Prostate gland (tissue), 2 donors: ENCODE measurements around the gene ROBO1. TPM values are rescaled to one million over a fixed set of nuclear protein-coding genes. Genes with fewer than 3 reads are reported as not detected.
"Not testable (repeated sequence)": the region's sequence is repeated elsewhere in the genome, so short reads cannot be mapped to it uniquely, and the experiment has no call there.

Experiments
- DNase-seq: peaks from one replicate; pipeline ENCODE4 v3.0.0-alpha.2; 2019; ENCODE audit warnings: low spot score
- H3K27ac ChIP-seq, 2 donors: fragments of 200-600 bp; sonication (generic); 2 replicates each; pipeline ENCODE4 v1.5.1; 2017 to 2019
- H3K27me3 ChIP-seq: fragments of 200-600 bp; sonication (generic); replicated peaks from 2 replicates; pipeline ENCODE4 v1.5.1; 2019; ENCODE audit not compliant: insufficient read depth
- H3K36me3 ChIP-seq, 2 donors: fragments of 200-600 bp; sonication (generic); 1 replicate in 1 of 2; 2 replicates in 1 of 2; pipeline versions ENCODE4 v1.5.1 to v1.8.1; 2017 to 2019
- H3K4me1 ChIP-seq: fragments of 200-600 bp; sonication (generic); replicated peaks from 2 replicates; pipeline ENCODE4 v1.5.1; 2019
- H3K4me3 ChIP-seq, 2 donors: fragments of 200-600 bp; sonication (generic); 2 replicates each; pipeline ENCODE4 v1.5.1; 2017 to 2019
- H3K9me3 ChIP-seq: fragments of 200-600 bp; sonication (generic); 2 replicates; pipeline ENCODE4 v1.5.1; 2017
- POLR2A ChIP-seq: fragments of 450-650 bp; IDR thresholded peaks from one replicate; pipeline ENCODE4 v1.6.1; 2016; ENCODE audit warnings: antibody characterized with exemption, mild to moderate bottlenecking
- POLR2AphosphoS5 ChIP-seq: sonication (generic); formaldehyde crosslinking; IDR thresholded peaks from one replicate; pipeline ENCODE4 v1.6.1; 2017; ENCODE audit warnings: antibody characterized with exemption
- WGBS: methylation state at CpG from one replicate; pipeline ENCODE4 v1.1.5; 2018; 5-methylcytosine and 5-hydroxymethylcytosine counted together
- intact Hi-C: fragments of 100-400 bp; cut with DNase I; formaldehyde crosslinking; loops from one replicate; pipeline ENCODE4 v1.14.2; 2022
- total RNA-seq, 2 donors: library from RNA; depleted of rRNA; stranded (reverse); fragments of >200 nt; gene quantifications; one replicate each; pipeline ENCODE4 v1.1.0, GENCODE V29; 2016
- TF ChIP-seq, protein P1 (sequence below), 4 experiments: fragments of 200-600 bp in 2 of 4; fragments of 450-650 bp in 2 of 4; sonication (generic) in 2 of 4; IDR thresholded peaks; 1 replicate in 3 of 4; 2 replicates in 1 of 4; pipeline ENCODE4 v1.5.1; 2016 to 2019; ENCODE audit warnings: antibody characterized with exemption in 4 of 4, mild to moderate bottlenecking in 2 of 4, moderate library complexity in 2 of 4

The ROBO1 gene
- total RNA-seq, 2 donors from 2014 or later: 37.6 to 50.8 TPM

DNA sequence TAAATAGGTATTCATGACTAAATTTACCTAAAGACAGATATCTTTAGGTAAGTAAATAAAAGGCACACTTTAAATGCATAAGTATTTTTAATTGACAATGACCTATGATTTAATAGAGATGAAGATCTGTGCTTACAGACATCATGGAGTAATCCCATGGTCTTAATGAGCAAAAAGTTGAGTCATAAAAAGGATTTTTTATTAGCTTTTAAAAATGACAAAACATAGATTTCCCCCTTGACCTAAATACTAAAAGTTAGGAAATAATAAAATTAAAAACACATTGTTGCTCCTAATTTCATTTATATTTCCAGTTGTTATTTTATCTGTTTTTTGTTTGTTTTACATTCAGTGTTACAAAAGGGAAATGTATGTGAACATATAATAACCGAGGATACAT is 1005.7 kb downstream of the ROBO1 start:
- Histone ChIP-seq H3K4me3 (no peak overlapping the region), H3K27me3 (no peaks in the 10 kb centered on the region), H3K27ac (no peak overlapping the region), H3K36me3 (no peaks in the 10 kb centered on the region), H3K4me1 (no peaks in the 10 kb centered on the region), H3K9me3 (no peaks in the 10 kb centered on the region)
- TF ChIP-seq, protein P1, sequence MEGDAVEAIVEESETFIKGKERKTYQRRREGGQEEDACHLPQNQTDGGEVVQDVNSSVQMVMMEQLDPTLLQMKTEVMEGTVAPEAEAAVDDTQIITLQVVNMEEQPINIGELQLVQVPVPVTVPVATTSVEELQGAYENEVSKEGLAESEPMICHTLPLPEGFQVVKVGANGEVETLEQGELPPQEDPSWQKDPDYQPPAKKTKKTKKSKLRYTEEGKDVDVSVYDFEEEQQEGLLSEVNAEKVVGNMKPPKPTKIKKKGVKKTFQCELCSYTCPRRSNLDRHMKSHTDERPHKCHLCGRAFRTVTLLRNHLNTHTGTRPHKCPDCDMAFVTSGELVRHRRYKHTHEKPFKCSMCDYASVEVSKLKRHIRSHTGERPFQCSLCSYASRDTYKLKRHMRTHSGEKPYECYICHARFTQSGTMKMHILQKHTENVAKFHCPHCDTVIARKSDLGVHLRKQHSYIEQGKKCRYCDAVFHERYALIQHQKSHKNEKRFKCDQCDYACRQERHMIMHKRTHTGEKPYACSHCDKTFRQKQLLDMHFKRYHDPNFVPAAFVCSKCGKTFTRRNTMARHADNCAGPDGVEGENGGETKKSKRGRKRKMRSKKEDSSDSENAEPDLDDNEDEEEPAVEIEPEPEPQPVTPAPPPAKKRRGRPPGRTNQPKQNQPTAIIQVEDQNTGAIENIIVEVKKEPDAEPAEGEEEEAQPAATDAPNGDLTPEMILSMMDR (IDR thresholded peaks at IDR 0.05): no peak
- intact Hi-C loops: no loop called here
- no peak for DNase-seq
- 84% methylated on average over 1 of the region's 1 CpG for WGBS

DNA sequence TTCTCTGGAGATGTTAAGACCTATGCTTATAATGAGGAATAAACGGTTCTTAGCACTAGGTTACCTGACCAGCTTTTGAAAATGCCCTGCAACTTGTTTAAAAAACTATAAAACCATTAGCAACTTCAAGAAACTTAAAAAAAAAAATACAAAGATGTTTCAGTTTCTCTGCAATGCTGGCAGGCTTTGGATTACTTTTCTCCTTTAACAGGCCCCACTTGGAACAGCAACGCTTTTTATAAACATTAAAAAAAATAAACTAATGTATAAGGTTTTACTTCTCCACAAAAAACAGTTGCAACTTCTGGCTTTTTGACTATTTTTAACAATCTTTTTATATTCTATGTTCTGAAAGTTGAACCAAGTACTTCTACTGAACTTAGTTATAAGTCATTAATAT is 1006.7 kb downstream of the ROBO1 start:
- DNase-seq: no peak
- no peaks in the 10 kb centered on the region for H3K27me3 ChIP-seq
- 22% methylated on average over 2 of the region's 2 CpGs for WGBS
- no peak overlapping the region for H3K27ac ChIP-seq
- H3K4me1 ChIP-seq: no peaks in the 10 kb centered on the region
- H3K4me3 ChIP-seq: no peak overlapping the region
- TF ChIP-seq, protein P1 (IDR thresholded peaks at IDR 0.05): no peak
- TF ChIP-seq POLR2A (no peak), POLR2AphosphoS5 (no peak)
- H3K9me3 ChIP-seq: no peaks in the 10 kb centered on the region
- intact Hi-C loops: no loop called here
- H3K36me3 ChIP-seq: no peaks in the 10 kb centered on the region

DNA sequence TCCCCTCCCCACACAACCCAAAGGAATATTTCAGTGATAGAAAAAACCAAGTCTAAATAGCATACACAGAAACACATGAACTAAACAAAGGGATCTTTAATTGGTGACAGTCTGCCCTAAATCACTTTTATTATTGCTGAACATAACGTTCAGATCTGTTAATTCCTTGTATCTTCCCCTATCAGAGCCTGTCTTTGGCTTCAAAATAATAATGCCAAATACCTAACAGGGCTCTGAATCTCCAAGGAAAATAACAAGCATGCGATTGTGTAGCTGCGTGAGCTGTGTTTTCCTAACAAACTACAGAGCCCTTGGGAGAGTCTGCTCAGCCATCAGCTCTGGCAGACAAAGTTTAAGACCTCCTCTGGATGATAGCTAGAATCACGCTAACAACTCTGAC is 1010.1 kb downstream of the ROBO1 start:
- WGBS: 29% methylated on average over 4 of the region's 4 CpGs
- TF ChIP-seq POLR2AphosphoS5 (no peak), POLR2A (no peak)
- TF ChIP-seq, protein P1 (IDR thresholded peaks at IDR 0.05): no peak
- H3K27me3 ChIP-seq: no peaks in the 10 kb centered on the region
- H3K9me3 ChIP-seq: no peaks in the 10 kb centered on the region
- H3K27ac ChIP-seq: no peak overlapping the region
- no peaks in the 10 kb centered on the region for H3K4me1 ChIP-seq
- no peaks in the 10 kb centered on the region for H3K36me3 ChIP-seq
- DNase-seq: no peak
- intact Hi-C loops: no loop called here
- no peak overlapping the region for H3K4me3 ChIP-seq

DNA sequence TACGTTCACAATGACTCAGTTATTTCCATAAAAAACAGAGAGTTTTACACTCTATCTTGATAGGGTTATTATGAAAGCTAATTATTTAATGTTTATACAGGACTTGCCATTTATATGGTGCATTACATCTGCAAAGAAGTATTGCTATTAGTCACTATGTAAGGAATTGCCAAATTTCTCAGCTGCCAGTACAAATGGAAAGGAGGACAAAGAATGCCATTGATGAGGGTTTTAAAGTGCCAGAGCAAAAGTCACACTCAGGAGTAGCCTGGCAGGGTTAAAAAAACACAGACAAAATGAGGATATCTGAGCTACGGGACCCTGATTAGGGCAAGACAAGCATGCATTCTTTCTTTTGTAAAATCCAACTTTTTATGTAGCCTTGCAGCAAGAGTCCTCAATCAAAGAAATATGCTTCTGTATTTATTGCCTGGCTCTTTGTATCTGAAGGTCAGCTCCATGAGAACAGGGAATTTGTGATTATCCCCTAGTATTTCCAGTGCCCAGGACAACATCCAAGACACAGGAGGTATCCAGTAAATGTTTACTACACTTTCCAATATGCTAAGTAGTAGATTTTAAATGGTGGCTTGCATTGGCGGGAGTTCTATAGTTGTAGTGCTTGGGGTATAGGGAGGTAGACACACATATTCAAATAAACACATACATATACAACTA is 1013.6 kb downstream of the ROBO1 start:
- TF ChIP-seq, protein P1 (IDR thresholded peaks at IDR 0.05): no peak
- TF ChIP-seq POLR2AphosphoS5: no peak
- TF ChIP-seq POLR2A: no peak
- 52% methylated on average over 3 of the region's 3 CpGs for WGBS
- intact Hi-C loops: no loop called here
- Histone ChIP-seq H3K9me3 (no peaks in the 10 kb centered on the region), H3K27me3 (no peaks in the 10 kb centered on the region), H3K27ac (no peak overlapping the region), H3K4me3 (no peak overlapping the region), H3K36me3 (no peaks in the 10 kb centered on the region), H3K4me1 (no peaks in the 10 kb centered on the region)
- DNase-seq: no peak

DNA sequence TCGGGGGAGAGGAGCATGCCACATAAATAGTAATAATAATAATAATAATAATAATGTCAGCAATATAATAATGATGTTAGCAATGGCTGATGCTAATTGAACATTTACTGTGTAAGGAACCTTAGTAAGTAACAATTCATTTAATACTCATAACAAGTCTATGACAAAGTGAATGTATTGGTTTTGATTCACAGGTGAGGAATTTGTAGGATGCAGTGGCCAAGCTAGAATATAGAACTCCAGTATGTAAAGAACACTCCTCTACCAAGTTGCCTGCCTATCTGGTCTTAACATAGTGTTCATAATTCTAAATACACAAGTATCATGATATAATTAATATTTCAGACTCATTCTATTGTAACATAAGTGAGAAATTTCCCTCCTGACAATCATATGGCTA is 1016.5 kb downstream of the ROBO1 start:
- Histone ChIP-seq H3K36me3 (no peaks in the 10 kb centered on the region), H3K27me3 (no peaks in the 10 kb centered on the region), H3K4me3 (no peak overlapping the region), H3K4me1 (no peaks in the 10 kb centered on the region), H3K9me3 (no peaks in the 10 kb centered on the region), H3K27ac (no peak overlapping the region)
- WGBS: 89% methylated on average over 1 of the region's 1 CpG
- intact Hi-C loops: no loop called here
- no peak for DNase-seq
- TF ChIP-seq POLR2AphosphoS5 (no peak), POLR2A (no peak)
- TF ChIP-seq, protein P1 (IDR thresholded peaks at IDR 0.05): no peak

DNA sequence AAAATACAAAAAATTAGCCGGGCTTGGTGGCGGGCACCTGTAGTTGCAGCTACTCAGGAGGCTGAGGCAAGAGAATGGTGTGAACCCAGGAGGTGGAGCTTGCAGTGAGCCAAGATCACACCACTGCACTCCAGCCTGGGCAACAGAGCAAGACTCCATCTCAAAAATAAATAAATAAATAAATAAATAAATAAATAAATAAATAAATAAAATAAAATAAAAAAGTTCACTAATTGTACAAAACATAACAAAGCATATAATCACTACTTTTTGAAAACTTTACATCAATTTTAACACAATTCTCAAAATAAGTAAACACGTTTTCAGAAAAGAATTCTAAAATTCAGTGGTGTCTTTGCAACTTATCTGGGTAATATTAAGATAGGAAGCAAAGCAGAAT is 1017.5 kb downstream of the ROBO1 start:
- intact Hi-C loops, H3K4me1 ChIP-seq, H3K36me3 ChIP-seq, DNase-seq, H3K9me3 ChIP-seq, H3K4me3 ChIP-seq, H3K27ac ChIP-seq, H3K27me3 ChIP-seq: not testable (repeated sequence)
- 64% methylated on average over 3 of the region's 3 CpGs for WGBS
